ENCODE results near the gene PSME2.

DNA sequence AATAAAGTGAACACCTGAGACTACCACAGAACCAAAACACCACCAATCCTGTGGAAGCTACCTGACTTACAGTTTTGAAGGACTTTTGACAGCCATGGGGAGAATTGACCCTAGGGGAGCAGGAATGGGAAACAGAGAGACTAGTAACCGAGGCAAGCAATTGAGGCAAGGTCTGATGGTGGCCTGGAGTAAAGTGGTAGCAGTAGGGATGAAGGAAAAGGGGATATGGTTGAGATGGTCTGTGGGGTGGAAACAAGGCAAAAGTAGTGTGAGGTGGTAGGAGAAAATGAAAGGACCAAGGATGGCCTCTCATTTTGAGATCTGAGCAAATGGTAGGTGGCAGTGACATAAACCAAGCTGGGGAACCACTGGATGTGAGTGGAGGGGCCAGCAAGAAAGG is 10.4 kb upstream of the PSME2 start:
- TF ChIP-seq, protein P1, sequence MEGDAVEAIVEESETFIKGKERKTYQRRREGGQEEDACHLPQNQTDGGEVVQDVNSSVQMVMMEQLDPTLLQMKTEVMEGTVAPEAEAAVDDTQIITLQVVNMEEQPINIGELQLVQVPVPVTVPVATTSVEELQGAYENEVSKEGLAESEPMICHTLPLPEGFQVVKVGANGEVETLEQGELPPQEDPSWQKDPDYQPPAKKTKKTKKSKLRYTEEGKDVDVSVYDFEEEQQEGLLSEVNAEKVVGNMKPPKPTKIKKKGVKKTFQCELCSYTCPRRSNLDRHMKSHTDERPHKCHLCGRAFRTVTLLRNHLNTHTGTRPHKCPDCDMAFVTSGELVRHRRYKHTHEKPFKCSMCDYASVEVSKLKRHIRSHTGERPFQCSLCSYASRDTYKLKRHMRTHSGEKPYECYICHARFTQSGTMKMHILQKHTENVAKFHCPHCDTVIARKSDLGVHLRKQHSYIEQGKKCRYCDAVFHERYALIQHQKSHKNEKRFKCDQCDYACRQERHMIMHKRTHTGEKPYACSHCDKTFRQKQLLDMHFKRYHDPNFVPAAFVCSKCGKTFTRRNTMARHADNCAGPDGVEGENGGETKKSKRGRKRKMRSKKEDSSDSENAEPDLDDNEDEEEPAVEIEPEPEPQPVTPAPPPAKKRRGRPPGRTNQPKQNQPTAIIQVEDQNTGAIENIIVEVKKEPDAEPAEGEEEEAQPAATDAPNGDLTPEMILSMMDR (IDR thresholded peaks at IDR 0.05), result no peak
- no peak for TF ChIP-seq POLR2A (IDR thresholded peaks at IDR 0.05)

All from heart left ventricle (tissue), 13 donors.